Brain microvascular endothelial cell (primary cell): ENCODE measurements around the gene NRDC.

ENCODE experiments used
- DNase-seq: peaks from one replicate; pipeline ENCODE4 v3.0.0-alpha.2; 2020
- H3K27ac ChIP-seq: fragments of 250-450 bp; sonication (Bioruptor Pico); 2 replicates; pipeline ENCODE4 v1.5.1; 2020; ENCODE audit warnings: mild to moderate bottlenecking, moderate library complexity
- H3K27me3 ChIP-seq: fragments of 250-450 bp; sonication (Bioruptor Pico); replicated peaks from 2 replicates; pipeline ENCODE4 v1.5.1; 2020; ENCODE audit warnings: mild to moderate bottlenecking
- H3K36me3 ChIP-seq: fragments of 250-450 bp; sonication (Bioruptor Pico); replicated peaks from 2 replicates; pipeline ENCODE4 v1.5.1; 2020; ENCODE audit warnings: mild to moderate bottlenecking
- H3K4me3 ChIP-seq: 2 replicates; pipeline ENCODE4 v1.5.1; 2011; ENCODE audit warnings: low read depth, mild to moderate bottlenecking, control low read depth, low read length, moderate library complexity
- CTCF ChIP-seq: IDR thresholded peaks from 2 replicates; pipeline ENCODE4 v1.5.1; 2011; ENCODE audit warnings: low read depth, mild to moderate bottlenecking, moderate library complexity, low read length, control low read depth, inconsistent platforms; ENCODE audit errors: missing control alignments
- in situ Hi-C: cut with HindIII; loops from 2 replicates; pipeline ENCODE4 v1.10.0; 2017; ENCODE audit warnings: low sequenced_read_pairs, low pct_ligation_motif_present

NRDC gene

GRCh38 chr1:51922040-51922439 lies 43.5 kb upstream of the NRDC start:
- in situ Hi-C loops = no loop called here
- no peaks in the 10 kb centered on the region for H3K27me3 ChIP-seq
- no peak for TF ChIP-seq CTCF

GRCh38 chr1:51920130-51920529 lies 41.6 kb upstream of the NRDC start:
- Histone ChIP-seq H3K4me3 (no peak overlapping the region), H3K27ac (no peak overlapping the region), H3K27me3 (no peaks in the 10 kb centered on the region), H3K36me3 (no peaks in the 10 kb centered on the region)
- no peak for DNase-seq
- in situ Hi-C loops = no loop called here
- no peak for TF ChIP-seq CTCF

More at GRCh38 chr1:51922040-51922439, 43.5 kb upstream of the NRDC start:
- no peak overlapping the region for H3K27ac ChIP-seq
- DNase-seq = no peak
- no peak overlapping the region for H3K4me3 ChIP-seq
- no peaks in the 10 kb centered on the region for H3K36me3 ChIP-seq

GRCh38 chr1:51919684-51920083 lies 41.2 kb upstream of the NRDC start:
- Histone ChIP-seq H3K27me3 (no peaks in the 10 kb centered on the region), H3K27ac (no peak overlapping the region), H3K4me3 (no peak overlapping the region), H3K36me3 (no peaks in the 10 kb centered on the region)
- DNase-seq = no peak
- in situ Hi-C loops = no loop called here
- no peak for TF ChIP-seq CTCF

- DNase-seq = no peak
- Histone ChIP-seq H3K27me3 (no peaks in the 10 kb centered on the region), H3K27ac (no peak overlapping the region), H3K4me3 (no peak overlapping the region), H3K36me3 (no peaks in the 10 kb centered on the region)
- in situ Hi-C loops = no loop called here
- TF ChIP-seq CTCF = no peak
These were observed 38.3 kb upstream of the NRDC start for GRCh38 chr1:51916587-51917405.

- Histone ChIP-seq H3K27ac (no peak overlapping the region), H3K36me3 (no peaks in the 10 kb centered on the region), H3K27me3 (no peaks in the 10 kb centered on the region), H3K4me3 (no peak overlapping the region)
- TF ChIP-seq CTCF = no peak
- in situ Hi-C loops = no loop called here
- no peak for DNase-seq
These were observed 37.4 kb upstream of the NRDC start for GRCh38 chr1:51915951-51916350.

- DNase-seq = no peak
- in situ Hi-C loops = no loop called here
- H3K27ac ChIP-seq = no peak overlapping the region
These were observed 34.4 kb upstream of the NRDC start for GRCh38 chr1:51912881-51913280.

More at GRCh38 chr1:51912881-51913280, 34.4 kb upstream of the NRDC start:
- Histone ChIP-seq H3K36me3 (no peaks in the 10 kb centered on the region), H3K27me3 (no peaks in the 10 kb centered on the region), H3K4me3 (no peak overlapping the region)
- no peak for TF ChIP-seq CTCF
